Endothelial cell of umbilical vein (primary cell): Measurements from ENCODE around the gene MED12L. TPM values are rescaled to one million over a fixed set of nuclear protein-coding genes. Genes with fewer than 3 reads are reported as not detected.

Source experiments
- BruUV-seq: library from RNA; stranded (reverse); fragments of 400-500 nt; replicated peaks from 2 replicates; lab custom pipeline; 2021; lab: Mats Ljungman, UMichigan
- CTCF ChIA-PET: fragments of 300-600, 350-600 bp; sonication (Branson Sonifier 250); formaldehyde crosslinking; loops from one replicate; lab custom pipeline; 2021; ENCODE audit warnings: antibody characterized with exemption, inconsistent platforms; lab: Charles Lee
- POLR2A ChIA-PET: fragments of 300-600, 350-600 bp; sonication (Branson Sonifier 250); formaldehyde crosslinking; loops from one replicate; lab custom pipeline; 2021; ENCODE audit warnings: antibody characterized with exemption, inconsistent platforms; lab: Charles Lee
- DNase-seq: peaks from one replicate; pipeline ENCODE4 v3.0.0-alpha.2; 2011; ENCODE audit warnings: low read depth, low spot score
- FAIRE-seq: peaks from 2 replicates; lab custom pipeline; 2011; peaks lifted over from hg19 to GRCh38; lab: Jason Lieb, UNC
- H2AFZ ChIP-seq: 2 replicates; pipeline ENCODE4 v1.6.0; 2012; ENCODE audit warnings: low read depth, low read length, control low read depth, inconsistent platforms
- H3K27ac ChIP-seq: 2 replicates; pipeline ENCODE4 v1.5.1; 2011; ENCODE audit warnings: low read depth, mild to moderate bottlenecking, control low read depth, low read length, moderate library complexity; ENCODE audit not compliant: insufficient read depth
- H3K27me3 ChIP-seq, 2 experiments: 2 replicates each; pipeline versions ENCODE4 v1.6.0 to v1.6.1; 2011; ENCODE audit warnings: low read length in 2 of 2, mixed read lengths in 1 of 2; ENCODE audit not compliant: control insufficient read depth in 2 of 2, insufficient read depth in 2 of 2
- H3K36me3 ChIP-seq, 2 experiments: 2 replicates in 1 of 2; 3 replicates in 1 of 2; pipeline ENCODE4 v1.5.1; 2011; ENCODE audit warnings: low read length in 2 of 2, mild to moderate bottlenecking in 1 of 2, moderate library complexity in 1 of 2; ENCODE audit not compliant: control insufficient read depth in 2 of 2, insufficient read depth in 2 of 2; ENCODE audit errors: extremely low read depth in 1 of 2
- H3K4me1 ChIP-seq: 3 replicates; pipeline ENCODE4 v1.5.1; 2011; ENCODE audit warnings: mild to moderate bottlenecking, low read length; ENCODE audit not compliant: control insufficient read depth, insufficient read depth; ENCODE audit errors: extremely low read depth
- H3K4me2 ChIP-seq: 2 replicates; pipeline ENCODE4 v1.6.1; 2011; ENCODE audit warnings: low read length, control low read depth, mixed read lengths; ENCODE audit not compliant: insufficient read depth
- H3K4me3 ChIP-seq, 3 experiments: fragments of 200-600 bp in 1 of 3; sonication (generic), shearing (Covaris generic) in 1 of 3; replicated peaks in 1 of 3; 2 replicates each; pipeline ENCODE4 v1.5.1; 2011 to 2016; ENCODE audit warnings: control low read depth in 3 of 3, low read length in 3 of 3, mild to moderate bottlenecking in 2 of 3, inconsistent platforms in 1 of 3, low read depth in 1 of 3, moderate library complexity in 1 of 3; ENCODE audit not compliant: insufficient read depth in 1 of 3
- H3K79me2 ChIP-seq: 2 replicates; pipeline ENCODE4 v1.6.0; 2012; ENCODE audit warnings: low read length, inconsistent platforms; ENCODE audit not compliant: control insufficient read depth, insufficient read depth
- H3K9ac ChIP-seq: replicated peaks from 2 replicates; pipeline ENCODE3; 2011; ENCODE audit warnings: low read length, control low read depth; ENCODE audit not compliant: insufficient read depth; ENCODE audit errors: extremely low read depth
- H3K9me1 ChIP-seq: replicated peaks from 3 replicates; pipeline ENCODE4 v1.6.0; 2011; ENCODE audit warnings: mild to moderate bottlenecking, low read length; ENCODE audit not compliant: control insufficient read depth, insufficient read depth; ENCODE audit errors: extremely low read depth
- H3K9me3 ChIP-seq: replicated peaks from 2 replicates; pipeline ENCODE4 v1.5.1; 2012; ENCODE audit warnings: low read length, inconsistent platforms; ENCODE audit not compliant: control insufficient read depth, insufficient read depth
- H4K20me1 ChIP-seq: replicated peaks from 2 replicates; pipeline ENCODE3; 2011; ENCODE audit warnings: mild to moderate bottlenecking, low read length; ENCODE audit not compliant: control insufficient read depth, insufficient read depth; ENCODE audit errors: extremely low read depth
- EZH2 ChIP-seq: IDR thresholded peaks from 2 replicates; pipeline ENCODE4 v1.6.1; 2012; ENCODE audit warnings: borderline replicate concordance, low read depth, mild to moderate bottlenecking, moderate library complexity, low read length, inconsistent platforms; ENCODE audit not compliant: severe bottlenecking
- FOS ChIP-seq: IDR thresholded peaks from 2 replicates; pipeline ENCODE4 v1.6.1; 2011; ENCODE audit warnings: mild to moderate bottlenecking, low read length, moderate library complexity, borderline replicate concordance; ENCODE audit not compliant: insufficient read depth
- GATA2 ChIP-seq: IDR thresholded peaks from 2 replicates; pipeline ENCODE4 v1.7.0; 2011; ENCODE audit warnings: low read depth, mild to moderate bottlenecking, moderate library complexity, mixed read lengths, low read length; ENCODE audit not compliant: insufficient read length, insufficient read depth
- JUN ChIP-seq: IDR thresholded peaks from 2 replicates; pipeline ENCODE4 v1.6.1; 2011; ENCODE audit warnings: borderline replicate concordance, low read depth; ENCODE audit not compliant: insufficient read length, insufficient read depth
- MAX ChIP-seq: IDR thresholded peaks from 2 replicates; pipeline ENCODE4 v1.6.1; 2011; ENCODE audit not compliant: insufficient read depth, insufficient read length
- MYC ChIP-seq: IDR thresholded peaks from one replicate; pipeline ENCODE4 v1.6.1; 2011; ENCODE audit warnings: mild to moderate bottlenecking, low read depth, low read length
- POLR2A ChIP-seq: IDR thresholded peaks from 2 replicates; pipeline ENCODE4 v1.6.1; 2012; ENCODE audit warnings: low read depth, mild to moderate bottlenecking, control low read depth, low read length
- POLR2AphosphoS5 ChIP-seq: IDR thresholded peaks from 2 replicates; pipeline ENCODE4 v1.6.1; 2012; ENCODE audit warnings: low read depth, mild to moderate bottlenecking, control low read depth, low read length, moderate library complexity; ENCODE audit not compliant: insufficient read depth
- dilution Hi-C: fragments of 300-500 bp; cut with MboI; formaldehyde crosslinking; loops from one replicate; pipeline ENCODE4 v1.15.0; 2019; ENCODE audit warnings: low sequenced_read_pairs; ENCODE audit not compliant: extremely low pct_ligation_motif_present
- intact Hi-C: fragments of 100-400 bp; cut with micrococcal nuclease; formaldehyde crosslinking; loops from one replicate; pipeline ENCODE4 v1.10.0; 2022
- polyA plus RNA-seq, 4 experiments: library from polyadenylated mRNA; depleted of rRNA in 3 of 4; stranded (reverse) in 3 of 4; unstranded in 1 of 4; fragments of >200 nt; gene quantifications; 2 replicates each; pipeline versions ENCODE4 v1.2.1 to v1.2.3, GENCODE V29; 2011 to 2012; ENCODE audit warnings: missing spikeins in 1 of 4
- total RNA-seq: library from RNA; stranded (reverse); gene quantifications from 2 replicates; pipeline ENCODE4 v1.2.3, GENCODE V29; 2021
- TF ChIP-seq, protein P1 (sequence below), 2 donors: IDR thresholded peaks; 1 replicate in 1 of 2; 2 replicates in 1 of 2; pipeline ENCODE4 v1.5.1; 2011; ENCODE audit warnings: low read length in 2 of 2, mild to moderate bottlenecking in 2 of 2, moderate library complexity in 2 of 2, control low read depth in 1 of 2, inconsistent platforms in 1 of 2, low read depth in 1 of 2; ENCODE audit not compliant: insufficient read depth in 1 of 2; ENCODE audit errors: extremely low read depth in 1 of 2

Gene MED12L
- total and polyA plus RNA-seq, 2 donors (not counting 3 experiments of a cell fraction or from before 2014, with no cell fraction given), result 0.03 to 0.27 TPM

DNA sequence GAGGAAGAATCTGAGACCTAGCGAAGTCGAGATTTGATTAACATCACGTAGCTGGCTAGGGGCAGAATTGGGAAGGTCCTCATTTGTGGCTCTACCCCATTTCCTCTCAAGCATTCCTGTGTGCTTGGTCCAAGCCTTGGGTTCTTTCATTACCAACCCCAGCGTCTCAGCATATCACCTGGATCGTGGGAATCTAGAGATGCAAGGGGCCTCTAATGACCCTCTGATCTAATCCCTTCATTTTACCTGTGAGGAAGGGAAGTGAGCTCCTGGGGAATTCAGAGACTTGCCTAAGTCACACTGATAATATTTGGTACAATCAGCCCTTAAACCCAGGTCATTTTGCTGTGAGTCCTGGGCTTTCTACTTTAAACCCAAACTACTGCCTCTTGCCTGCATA is 229.1 kb downstream of the MED12L start:
- DNase-seq, result no peak
- H3K27ac ChIP-seq, result no peak overlapping the region
- H2AFZ ChIP-seq, result no peak overlapping the region
- dilution Hi-C loops, result no loop called here
- H3K4me2 ChIP-seq, result no peak overlapping the region
- H3K79me2 ChIP-seq, result no peaks in the 10 kb centered on the region
- no TSS peak for BruUV-seq
- TF ChIP-seq EZH2, result no peak
- no peak for TF ChIP-seq MAX
- TF ChIP-seq POLR2AphosphoS5, result no peak
- no peak for TF ChIP-seq FOS
- TF ChIP-seq, protein P1, sequence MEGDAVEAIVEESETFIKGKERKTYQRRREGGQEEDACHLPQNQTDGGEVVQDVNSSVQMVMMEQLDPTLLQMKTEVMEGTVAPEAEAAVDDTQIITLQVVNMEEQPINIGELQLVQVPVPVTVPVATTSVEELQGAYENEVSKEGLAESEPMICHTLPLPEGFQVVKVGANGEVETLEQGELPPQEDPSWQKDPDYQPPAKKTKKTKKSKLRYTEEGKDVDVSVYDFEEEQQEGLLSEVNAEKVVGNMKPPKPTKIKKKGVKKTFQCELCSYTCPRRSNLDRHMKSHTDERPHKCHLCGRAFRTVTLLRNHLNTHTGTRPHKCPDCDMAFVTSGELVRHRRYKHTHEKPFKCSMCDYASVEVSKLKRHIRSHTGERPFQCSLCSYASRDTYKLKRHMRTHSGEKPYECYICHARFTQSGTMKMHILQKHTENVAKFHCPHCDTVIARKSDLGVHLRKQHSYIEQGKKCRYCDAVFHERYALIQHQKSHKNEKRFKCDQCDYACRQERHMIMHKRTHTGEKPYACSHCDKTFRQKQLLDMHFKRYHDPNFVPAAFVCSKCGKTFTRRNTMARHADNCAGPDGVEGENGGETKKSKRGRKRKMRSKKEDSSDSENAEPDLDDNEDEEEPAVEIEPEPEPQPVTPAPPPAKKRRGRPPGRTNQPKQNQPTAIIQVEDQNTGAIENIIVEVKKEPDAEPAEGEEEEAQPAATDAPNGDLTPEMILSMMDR (IDR thresholded peaks at IDR 0.05; ENCODE audit: extremely low read depth in 1 of 2, insufficient read depth in 1 of 2, low read depth in 1 of 2, low read length in 2 of 2), result no peak
- TF ChIP-seq GATA2, result no peak
- TF ChIP-seq POLR2A, result no peak
- no peak for TF ChIP-seq JUN
- no peak for TF ChIP-seq MYC
- no peaks in the 10 kb centered on the region for H3K36me3 ChIP-seq
- ChIA-PET CTCF (no interaction called here), POLR2A (no interaction called here)
- intact Hi-C loops, result no loop called here
- H3K4me3 ChIP-seq, result no peak overlapping the region
- H3K9ac ChIP-seq, result no peak overlapping the region
- FAIRE-seq, result no peak
- no peaks in the 10 kb centered on the region for H3K4me1 ChIP-seq
- no peaks in the 10 kb centered on the region for H3K27me3 ChIP-seq
- H4K20me1 ChIP-seq, result no peaks in the 10 kb centered on the region
- H3K9me1 ChIP-seq, result no peaks in the 10 kb centered on the region
- no peaks in the 10 kb centered on the region for H3K9me3 ChIP-seq
